Trophoblast cell (in vitro differentiated cells and primary cell): Measurements from ENCODE around the gene SLC5A1.

Experiments
- DNase-seq, 2 donors: peaks; one replicate each; pipeline ENCODE4 v3.0.0-alpha.2; 2016
- H2AFZ ChIP-seq: 2 replicates; pipeline ENCODE4 v1.6.1; 2013; ENCODE audit warnings: low read length, moderate library complexity, mild to moderate bottlenecking; ENCODE audit not compliant: insufficient read depth, poor library complexity
- H2AK5ac ChIP-seq: 2 replicates; pipeline ENCODE4 v1.6.1; 2013; ENCODE audit warnings: mild to moderate bottlenecking, low read length
- H2BK120ac ChIP-seq: 2 replicates; pipeline ENCODE4 v1.6.1; 2013; ENCODE audit warnings: low read length, mild to moderate bottlenecking, moderate library complexity; ENCODE audit not compliant: insufficient read depth, poor library complexity
- H2BK12ac ChIP-seq: 2 replicates; pipeline ENCODE4 v1.6.1; 2013; ENCODE audit warnings: mild to moderate bottlenecking, low read length, moderate library complexity
- H2BK5ac ChIP-seq: 2 replicates; pipeline ENCODE4 v1.6.1; 2013; ENCODE audit warnings: low read length, low read depth, moderate library complexity, mild to moderate bottlenecking; ENCODE audit not compliant: poor library complexity
- H3K14ac ChIP-seq: 2 replicates; pipeline ENCODE4 v1.6.1; 2013; ENCODE audit warnings: mild to moderate bottlenecking, low read length
- H3K18ac ChIP-seq: 2 replicates; pipeline ENCODE4 v1.6.1; 2013; ENCODE audit warnings: mild to moderate bottlenecking, low read length
- H3K23ac ChIP-seq: 2 replicates; pipeline ENCODE4 v1.6.1; 2013; ENCODE audit warnings: low read length
- H3K27ac ChIP-seq: 2 replicates; pipeline ENCODE4 v1.5.1; 2013; ENCODE audit warnings: low read depth, mild to moderate bottlenecking, inconsistent platforms, low read length, moderate library complexity
- H3K27me3 ChIP-seq: 2 replicates; pipeline ENCODE4 v1.6.1; 2013; ENCODE audit warnings: inconsistent platforms, mild to moderate bottlenecking, low read length, moderate library complexity; ENCODE audit not compliant: insufficient read depth
- H3K36me3 ChIP-seq, 2 experiments: 1 replicate in 1 of 2; 2 replicates in 1 of 2; pipeline ENCODE4 v1.6.1; 2013; ENCODE audit warnings: low read length in 2 of 2, mild to moderate bottlenecking in 2 of 2, moderate library complexity in 1 of 2; ENCODE audit not compliant: insufficient read depth in 2 of 2, control insufficient read depth in 1 of 2
- H3K4ac ChIP-seq: 2 replicates; pipeline ENCODE4 v1.6.1; 2013; ENCODE audit warnings: low read depth, mild to moderate bottlenecking, low read length, moderate library complexity
- H3K4me1 ChIP-seq, 2 experiments: 1 replicate in 1 of 2; 2 replicates in 1 of 2; pipeline ENCODE4 v1.6.1; 2013; ENCODE audit warnings: low read length in 2 of 2, mild to moderate bottlenecking in 2 of 2, moderate library complexity in 1 of 2; ENCODE audit not compliant: insufficient read depth in 2 of 2, control insufficient read depth in 1 of 2
- H3K4me2 ChIP-seq: 2 replicates; pipeline ENCODE4 v1.6.1; 2013; ENCODE audit warnings: inconsistent platforms, mild to moderate bottlenecking, low read length, moderate library complexity
- H3K4me3 ChIP-seq: 2 replicates; pipeline ENCODE4 v1.5.1; 2013; ENCODE audit warnings: mild to moderate bottlenecking, low read depth, low read length, inconsistent platforms
- H3K79me1 ChIP-seq: one replicate; pipeline ENCODE4 v1.6.1; 2013; ENCODE audit warnings: low read length
- H3K79me2 ChIP-seq: 2 replicates; pipeline ENCODE4 v1.6.1; 2013; ENCODE audit warnings: low read length, mild to moderate bottlenecking; ENCODE audit not compliant: control insufficient read depth, insufficient read depth, poor library complexity
- H3K9ac ChIP-seq: 2 replicates; pipeline ENCODE4 v1.6.1; 2013; ENCODE audit warnings: mild to moderate bottlenecking, low read length
- H3K9me3 ChIP-seq: 2 replicates; pipeline ENCODE4 v1.6.1; 2013; ENCODE audit warnings: low read depth, mild to moderate bottlenecking, control low read depth, inconsistent platforms, low read length; ENCODE audit not compliant: insufficient read depth
- H4K12ac ChIP-seq: 2 replicates; pipeline ENCODE4 v1.6.1; 2013; ENCODE audit warnings: low read depth, mild to moderate bottlenecking, low read length, moderate library complexity
- H4K8ac ChIP-seq: 2 replicates; pipeline ENCODE4 v1.6.1; 2013; ENCODE audit warnings: low read depth, mild to moderate bottlenecking, low read length, moderate library complexity
- H4K91ac ChIP-seq: one replicate; pipeline ENCODE4 v1.6.1; 2013; ENCODE audit warnings: low read depth, mild to moderate bottlenecking, low read length, moderate library complexity
- WGBS: extraction: QIAGEN DNeasy Blood & Tissue Kit; methylation state at CpG from one replicate; pipeline ENCODE4 v1.1.7; 2013; ENCODE audit warnings: missing lambda C conversion rate; ENCODE audit not compliant: insufficient read length, insufficient coverage; ENCODE audit errors: extremely low coverage; 5-methylcytosine and 5-hydroxymethylcytosine counted together

The SLC5A1 gene

DNA sequence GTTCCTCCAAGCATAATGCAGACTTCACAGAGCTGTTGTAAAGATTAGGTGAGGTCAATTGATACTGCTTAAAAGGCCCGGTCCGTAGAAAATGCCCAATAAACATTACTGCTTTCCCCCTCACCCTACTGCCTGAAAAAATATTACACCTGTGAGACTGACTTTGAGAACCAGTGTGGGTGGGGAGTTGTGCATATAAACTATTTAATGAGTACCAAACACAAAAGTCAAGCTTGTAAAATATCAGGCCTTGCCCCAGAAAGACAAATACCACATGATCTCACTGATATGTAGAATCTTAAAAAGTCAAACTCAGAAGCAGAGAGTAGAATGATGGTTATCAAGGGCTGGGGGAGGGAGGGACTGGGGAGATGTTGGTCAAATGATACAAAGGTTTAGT, 69.3 kb downstream of the SLC5A1 start:
- H2AFZ ChIP-seq, result no peak overlapping the region
- H3K79me2 ChIP-seq, result no peaks in the 10 kb centered on the region
- H3K9me3 ChIP-seq, result no peaks in the 10 kb centered on the region
- no peak overlapping the region for H2BK12ac ChIP-seq
- no peaks in the 10 kb centered on the region for H3K4me1 ChIP-seq
- H3K27ac ChIP-seq, result no peak overlapping the region
- H3K18ac ChIP-seq, result no peak overlapping the region
- no peak overlapping the region for H3K23ac ChIP-seq
- no peaks in the 10 kb centered on the region for H3K36me3 ChIP-seq
- no peak overlapping the region for H2BK5ac ChIP-seq
- WGBS, result no CpG with 5 or more reads among the region's 2 CpGs
- no peak overlapping the region for H3K9ac ChIP-seq
- H3K4me3 ChIP-seq, result no peak overlapping the region
- no peak overlapping the region for H2AK5ac ChIP-seq
- H4K12ac ChIP-seq, result no peak overlapping the region
- no peak overlapping the region for H3K4ac ChIP-seq
- H4K91ac ChIP-seq, result no peak overlapping the region
- no peaks in the 10 kb centered on the region for H3K27me3 ChIP-seq
- H4K8ac ChIP-seq, result no peak overlapping the region
- H3K14ac ChIP-seq, result no peak overlapping the region
- no peak overlapping the region for H3K4me2 ChIP-seq
- H2BK120ac ChIP-seq, result no peak overlapping the region
- no peak for DNase-seq
- H3K79me1 ChIP-seq, result no peaks in the 10 kb centered on the region

DNA sequence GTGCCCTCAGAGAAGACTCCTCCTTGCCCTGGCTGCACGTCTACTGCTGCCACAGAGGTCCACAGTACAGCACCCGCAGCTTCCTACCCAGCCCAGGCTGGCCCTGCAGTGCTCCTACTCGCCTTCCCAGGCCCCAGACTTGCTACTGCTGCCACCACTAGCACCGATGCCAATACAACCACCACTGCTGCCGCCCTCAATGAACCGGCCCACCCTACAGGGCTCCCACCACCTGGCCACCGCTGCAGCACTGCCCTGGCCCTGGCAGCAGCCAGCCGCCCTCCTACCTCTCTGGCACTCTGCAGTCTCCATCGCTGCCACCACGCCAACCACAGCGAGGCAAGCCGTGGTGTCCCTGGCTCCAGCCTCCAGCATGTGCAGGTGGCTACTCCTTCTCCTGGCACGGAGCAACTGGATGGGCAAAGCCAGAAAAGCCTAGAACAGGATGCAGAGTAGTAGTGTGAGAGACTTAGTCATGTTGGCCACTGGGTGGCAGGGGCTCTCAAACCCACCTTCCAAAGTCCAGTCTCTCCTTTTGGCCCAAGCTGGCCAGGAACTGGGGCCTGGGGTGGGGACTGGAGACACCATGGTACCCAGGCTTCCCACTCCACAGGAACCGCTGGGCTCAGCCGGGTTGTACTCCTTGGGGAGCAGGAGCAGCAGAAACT, 76.6 kb downstream of the SLC5A1 start:
- Histone ChIP-seq H2BK120ac (no peak overlapping the region), H2BK12ac (no peak overlapping the region), H3K79me1 (no peaks in the 10 kb centered on the region), H3K27ac (no peak overlapping the region), H3K9ac (no peak overlapping the region), H3K4me3 (no peak overlapping the region), H3K79me2 (no peaks in the 10 kb centered on the region), H3K27me3 (no peaks in the 10 kb centered on the region), H2AFZ (no peak overlapping the region), H4K91ac (no peak overlapping the region), H3K36me3 (no peaks in the 10 kb centered on the region), H3K4me1 (no peaks in the 10 kb centered on the region), H3K14ac (no peak overlapping the region), H2BK5ac (no peak overlapping the region), H3K9me3 (peaks cover 5% of the 10 kb centered on the region), H3K4ac (no peak overlapping the region), H3K18ac (no peak overlapping the region), H3K23ac (no peak overlapping the region), H3K4me2 (no peak overlapping the region), H4K8ac (no peak overlapping the region), H2AK5ac (no peak overlapping the region), H4K12ac (no peak overlapping the region)
- no peak for DNase-seq
- no CpG with 5 or more reads among the region's 15 CpGs for WGBS

DNA sequence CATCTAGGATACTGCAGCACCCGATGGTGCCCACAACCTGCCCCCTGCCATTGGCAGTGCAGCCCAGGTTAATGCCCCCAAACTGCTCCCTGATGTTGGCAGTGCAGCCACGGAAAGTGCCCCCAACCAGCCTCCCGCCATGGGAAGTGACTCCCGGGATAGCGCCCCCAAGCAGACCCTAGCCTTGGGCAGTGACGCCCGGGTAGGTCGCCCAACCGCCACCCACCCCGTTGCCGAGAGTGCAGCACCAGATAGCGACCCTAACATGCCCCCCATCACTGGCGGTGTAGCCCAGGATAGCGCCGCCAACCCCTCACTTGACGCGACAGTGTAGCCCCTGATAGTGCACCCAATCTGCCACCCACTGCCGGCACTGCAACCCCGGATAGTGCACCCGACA, 77.5 kb downstream of the SLC5A1 start:
- no peak overlapping the region for H3K23ac ChIP-seq
- no peak overlapping the region for H3K9ac ChIP-seq
- H2BK5ac ChIP-seq, result no peak overlapping the region
- no peak overlapping the region for H4K12ac ChIP-seq
- H4K8ac ChIP-seq, result no peak overlapping the region
- peaks cover 5% of the 10 kb centered on the region for H3K9me3 ChIP-seq
- WGBS, result no CpG with 5 or more reads among the region's 20 CpGs
- no peak overlapping the region for H2AK5ac ChIP-seq
- H3K14ac ChIP-seq, result no peak overlapping the region
- H3K36me3 ChIP-seq, result no peaks in the 10 kb centered on the region
- no peaks in the 10 kb centered on the region for H3K79me1 ChIP-seq
- no peak for DNase-seq
- no peak overlapping the region for H3K4me2 ChIP-seq
- no peaks in the 10 kb centered on the region for H3K27me3 ChIP-seq
- no peak overlapping the region for H3K18ac ChIP-seq
- H3K4me3 ChIP-seq, result no peak overlapping the region
- no peak overlapping the region for H4K91ac ChIP-seq
- no peaks in the 10 kb centered on the region for H3K79me2 ChIP-seq
- H2AFZ ChIP-seq, result no peak overlapping the region
- no peaks in the 10 kb centered on the region for H3K4me1 ChIP-seq
- no peak overlapping the region for H2BK120ac ChIP-seq
- H2BK12ac ChIP-seq, result no peak overlapping the region
- H3K27ac ChIP-seq, result no peak overlapping the region
- H3K4ac ChIP-seq, result no peak overlapping the region

DNA sequence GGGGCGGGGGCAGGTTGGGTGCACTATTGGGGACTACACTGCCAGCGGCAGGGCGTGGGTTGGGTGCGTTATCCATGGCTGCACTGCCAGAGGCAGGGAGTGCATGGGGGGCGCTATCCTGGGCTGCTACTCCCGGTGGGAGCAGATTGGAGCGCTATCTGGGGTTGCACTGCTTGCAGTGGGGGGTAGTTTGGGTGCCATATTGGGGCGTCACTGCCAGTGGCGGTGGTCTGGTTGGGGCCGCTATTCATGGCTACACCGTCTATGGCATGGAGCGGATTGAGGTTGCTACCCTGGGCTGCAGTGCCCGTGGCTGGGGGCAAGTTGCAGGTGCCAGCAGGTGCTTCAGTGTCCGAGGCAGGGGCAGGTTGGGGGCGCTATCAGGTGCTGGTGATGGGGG, 79.8 kb downstream of the SLC5A1 start:
- H3K14ac ChIP-seq, result no peak overlapping the region
- H3K4me1 ChIP-seq, result no peaks in the 10 kb centered on the region
- H3K4ac ChIP-seq, result no peak overlapping the region
- H3K9ac ChIP-seq, result no peak overlapping the region
- no peak overlapping the region for H2BK12ac ChIP-seq
- H2BK120ac ChIP-seq, result no peak overlapping the region
- no peak overlapping the region for H4K91ac ChIP-seq
- peaks cover 5% of the 10 kb centered on the region for H3K9me3 ChIP-seq
- H3K27ac ChIP-seq, result no peak overlapping the region
- no peaks in the 10 kb centered on the region for H3K79me2 ChIP-seq
- WGBS, result no CpG with 5 or more reads among the region's 15 CpGs
- no peak for DNase-seq
- H3K18ac ChIP-seq, result no peak overlapping the region
- no peak overlapping the region for H2BK5ac ChIP-seq
- no peak overlapping the region for H2AK5ac ChIP-seq
- H2AFZ ChIP-seq, result no peak overlapping the region
- H3K27me3 ChIP-seq, result no peaks in the 10 kb centered on the region
- no peak overlapping the region for H4K12ac ChIP-seq
- H3K23ac ChIP-seq, result no peak overlapping the region
- H3K36me3 ChIP-seq, result no peaks in the 10 kb centered on the region
- H3K79me1 ChIP-seq, result no peaks in the 10 kb centered on the region
- H3K4me2 ChIP-seq, result no peak overlapping the region
- no peak overlapping the region for H4K8ac ChIP-seq
- no peak overlapping the region for H3K4me3 ChIP-seq
